Vagina (tissue), 2 donors: ENCODE data around the gene DDX6.

ENCODE experiments used
- POLR2A ChIP-seq, 2 donors: fragments of 450-650 bp; IDR thresholded peaks; one replicate each; pipeline ENCODE4 v1.6.1; 2017; ENCODE audit warnings: antibody characterized with exemption in 2 of 2, mild to moderate bottlenecking in 2 of 2, moderate library complexity in 2 of 2
- POLR2AphosphoS5 ChIP-seq, 2 donors: sonication (generic); formaldehyde crosslinking; IDR thresholded peaks; one replicate each; pipeline ENCODE4 v1.9.0; 2017; ENCODE audit warnings: antibody characterized with exemption in 2 of 2, mild to moderate bottlenecking in 2 of 2, low read depth in 1 of 2; ENCODE audit not compliant: insufficient read depth in 1 of 2

- TF ChIP-seq POLR2A (IDR thresholded peaks at IDR 0.05), result no peak
- TF ChIP-seq POLR2AphosphoS5 (IDR thresholded peaks at IDR 0.05; ENCODE audit: insufficient read depth in 1 of 2, low read depth in 1 of 2), result no peak
These were observed 15.4 kb upstream of the DDX6 start for GRCh38 chr11:118806400-118806799.
